SK-N-MC (cell line): ENCODE measurements around the gene KBTBD3.

ENCODE experiments used
- DNase-seq: peaks from one replicate; pipeline ENCODE4 v3.0.0-alpha.2; 2011; ENCODE audit warnings: low read depth, low spot score
- H3K27ac ChIP-seq: fragments of 200-600 bp; sonication (generic); 2 replicates; pipeline ENCODE4 v1.5.1; 2016; ENCODE audit warnings: mixed run types
- H3K36me3 ChIP-seq: fragments of 200-600 bp; sonication (generic); 2 replicates; pipeline ENCODE4 v1.6.1; 2017; ENCODE audit warnings: antibody characterized with exemption, low read length, mixed read lengths; ENCODE audit not compliant: insufficient read depth
- H3K4me3 ChIP-seq: fragments of 200-600 bp; sonication (generic); 2 replicates; pipeline ENCODE4 v1.5.1; 2016
- H3K9ac ChIP-seq: fragments of 200-600 bp; sonication (generic); 2 replicates; pipeline ENCODE4 v1.8.0; 2017; ENCODE audit warnings: mixed run types, mixed read lengths; ENCODE audit not compliant: insufficient read length
- H3K9me3 ChIP-seq: fragments of 200-600 bp; sonication (generic); 2 replicates; pipeline ENCODE4 v1.6.1; 2017; ENCODE audit warnings: low read depth, mild to moderate bottlenecking, antibody characterized with exemption, low read length, moderate library complexity, mixed read lengths
- EZH2 ChIP-seq: fragments of 200-600 bp; sonication (generic); IDR thresholded peaks from one replicate; pipeline ENCODE4 v1.6.1; 2017; ENCODE audit warnings: antibody characterized with exemption
- FOXP2 ChIP-seq: optimal IDR thresholded peaks from 2 replicates; pipeline ENCODE3; 2011; ENCODE audit warnings: mild to moderate bottlenecking, moderate library complexity; ENCODE audit not compliant: insufficient read depth; ENCODE audit errors: extremely low read length, control extremely low read depth
- POLR2AphosphoS5 ChIP-seq: IDR thresholded peaks from 2 replicates; pipeline ENCODE4 v1.6.1; 2012; ENCODE audit warnings: mild to moderate bottlenecking, low read depth, low read length, borderline replicate concordance

KBTBD3 gene

GRCh38 chr11:106091480-106092123 lies 14.5 kb upstream of the KBTBD3 start:
- Histone ChIP-seq H3K9ac (no peak overlapping the region), H3K27ac (no peak overlapping the region), H3K4me3 (no peak overlapping the region), H3K9me3 (no peaks in the 10 kb centered on the region), H3K36me3 (peaks cover 84% of the 10 kb centered on the region)
- no peak for DNase-seq
- TF ChIP-seq POLR2AphosphoS5 (no peak), FOXP2 (no peak), EZH2 (no peak)

- TF ChIP-seq EZH2 = no peak
- TF ChIP-seq FOXP2 = no peak
- no peak for TF ChIP-seq POLR2AphosphoS5
- H3K36me3 ChIP-seq = peaks cover 79% of the 10 kb centered on the region
- H3K27ac ChIP-seq = no peak overlapping the region
- H3K4me3 ChIP-seq = no peak overlapping the region
- no peaks in the 10 kb centered on the region for H3K9me3 ChIP-seq
- no peak for DNase-seq
- no peak overlapping the region for H3K9ac ChIP-seq
These were observed 11.7 kb upstream of the KBTBD3 start for GRCh38 chr11:106088896-106089295.

- no peak overlapping the region for H3K9ac ChIP-seq
- no peak for TF ChIP-seq FOXP2
- TF ChIP-seq POLR2AphosphoS5 = no peak
- TF ChIP-seq EZH2 = no peak
- DNase-seq = peak; percentile 16
- no peak overlapping the region for H3K27ac ChIP-seq
- no peaks in the 10 kb centered on the region for H3K9me3 ChIP-seq
- peaks cover 79% of the 10 kb centered on the region for H3K36me3 ChIP-seq
- no peak overlapping the region for H3K4me3 ChIP-seq
These were observed 10.8 kb upstream of the KBTBD3 start for GRCh38 chr11:106087815-106088435.

GRCh38 chr11:106086850-106087249 lies 9.7 kb upstream of the KBTBD3 start:
- H3K9ac ChIP-seq = no peak overlapping the region
- no peaks in the 10 kb centered on the region for H3K9me3 ChIP-seq
- no peak overlapping the region for H3K4me3 ChIP-seq
- H3K36me3 ChIP-seq = peaks cover 78% of the 10 kb centered on the region
- TF ChIP-seq EZH2 (no peak), POLR2AphosphoS5 (no peak), FOXP2 (no peak)
- no peak for DNase-seq
- H3K27ac ChIP-seq = peak overlapping the region; percentile 3

GRCh38 chr11:106086135-106086534 lies 9.0 kb upstream of the KBTBD3 start:
- Histone ChIP-seq H3K36me3 (peaks cover 77% of the 10 kb centered on the region), H3K9me3 (no peaks in the 10 kb centered on the region), H3K27ac (peak overlapping the region; percentile 3), H3K4me3 (no peak overlapping the region), H3K9ac (no peak overlapping the region)
- TF ChIP-seq FOXP2 (no peak), EZH2 (no peak), POLR2AphosphoS5 (no peak)
- DNase-seq = no peak

- DNase-seq = no peak
- Histone ChIP-seq H3K27ac (no peak overlapping the region), H3K9me3 (no peaks in the 10 kb centered on the region), H3K9ac (no peak overlapping the region), H3K4me3 (no peak overlapping the region), H3K36me3 (peaks cover 71% of the 10 kb centered on the region)
- TF ChIP-seq POLR2AphosphoS5 = no peak
- no peak for TF ChIP-seq EZH2
- TF ChIP-seq FOXP2 = no peak
These were observed 4.9 kb upstream of the KBTBD3 start for GRCh38 chr11:106082096-106082495.

- peak; percentile 30 for DNase-seq
- Histone ChIP-seq H3K27ac (peak within 1 kb of the TSS; percentile 88), H3K36me3 (peaks cover 39% of the 10 kb centered on the region), H3K9ac (peak within 1 kb of the TSS; percentile 99), H3K4me3 (peak within 1 kb of the TSS; percentile 96), H3K9me3 (no peaks in the 10 kb centered on the region)
- no peak for TF ChIP-seq EZH2
- TF ChIP-seq POLR2AphosphoS5 = peak; percentile 89
- TF ChIP-seq FOXP2 = peak; percentile 64
These were observed 685 bp upstream of the KBTBD3 start, which contains the start of gene AASDHPPT for GRCh38 chr11:106077609-106078455. TSS of gene AASDHPPT (plus strand) at chr11:106077662. CDS start at chr11:106077711, 49 bp downstream.
